ENCODE measurements around the gene CD46.

DNA sequence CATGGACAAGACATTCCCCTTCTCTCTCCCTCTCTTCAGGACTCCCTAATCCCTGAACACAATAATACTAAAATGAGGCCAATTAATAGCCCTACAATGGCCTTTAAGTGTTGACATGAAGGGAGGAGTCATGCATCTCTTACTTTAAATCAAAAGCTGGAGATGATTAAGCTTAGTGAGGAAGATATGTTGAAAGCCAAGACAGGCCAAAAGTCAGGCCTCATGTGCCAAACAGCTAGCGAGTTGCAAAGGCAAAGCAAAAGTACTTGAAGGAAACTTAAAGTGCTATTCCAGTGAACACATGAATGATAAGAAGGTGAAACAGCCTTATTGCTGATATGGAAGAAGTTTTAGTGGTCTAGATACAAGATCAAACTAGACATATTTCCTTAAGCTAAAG is 49.5 kb upstream of the CD46 start:
- TF ChIP-seq, protein P1, sequence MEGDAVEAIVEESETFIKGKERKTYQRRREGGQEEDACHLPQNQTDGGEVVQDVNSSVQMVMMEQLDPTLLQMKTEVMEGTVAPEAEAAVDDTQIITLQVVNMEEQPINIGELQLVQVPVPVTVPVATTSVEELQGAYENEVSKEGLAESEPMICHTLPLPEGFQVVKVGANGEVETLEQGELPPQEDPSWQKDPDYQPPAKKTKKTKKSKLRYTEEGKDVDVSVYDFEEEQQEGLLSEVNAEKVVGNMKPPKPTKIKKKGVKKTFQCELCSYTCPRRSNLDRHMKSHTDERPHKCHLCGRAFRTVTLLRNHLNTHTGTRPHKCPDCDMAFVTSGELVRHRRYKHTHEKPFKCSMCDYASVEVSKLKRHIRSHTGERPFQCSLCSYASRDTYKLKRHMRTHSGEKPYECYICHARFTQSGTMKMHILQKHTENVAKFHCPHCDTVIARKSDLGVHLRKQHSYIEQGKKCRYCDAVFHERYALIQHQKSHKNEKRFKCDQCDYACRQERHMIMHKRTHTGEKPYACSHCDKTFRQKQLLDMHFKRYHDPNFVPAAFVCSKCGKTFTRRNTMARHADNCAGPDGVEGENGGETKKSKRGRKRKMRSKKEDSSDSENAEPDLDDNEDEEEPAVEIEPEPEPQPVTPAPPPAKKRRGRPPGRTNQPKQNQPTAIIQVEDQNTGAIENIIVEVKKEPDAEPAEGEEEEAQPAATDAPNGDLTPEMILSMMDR (IDR thresholded peaks at IDR 0.05; ENCODE audit: borderline replicate concordance, extremely low read depth, low read length, poor library complexity, severe bottlenecking) = no peak
- no peak for TF ChIP-seq EZH2 (IDR thresholded peaks at IDR 0.05; ENCODE audit: borderline replicate concordance, low read depth, low read length, severe bottlenecking)
